MM.1S (cell line): ENCODE data around the gene ZNF775.

Experiments
- CTCF ChIP-seq: fragments of 300-600 bp; sonication (generic); IDR thresholded peaks from 2 replicates; pipeline ENCODE4 v1.5.1; 2016; ENCODE audit warnings: antibody characterized with exemption, low read length, mixed read lengths
- EZH2 ChIP-seq: fragments of 300-600 bp; sonication (generic); optimal IDR thresholded peaks from 2 replicates; pipeline ENCODE3; 2017; ENCODE audit warnings: low read depth, mild to moderate bottlenecking, antibody characterized with exemption, low read length, mixed read lengths

- no peak for TF ChIP-seq CTCF
- TF ChIP-seq EZH2 = no peak
Measured at GRCh38 chr7:150406312-150406566, 27.1 kb downstream of the ZNF775 start.
